H1 (cell line): Measurements from ENCODE around the gene ZNF229. TPM values are rescaled to one million over a fixed set of nuclear protein-coding genes. Genes with fewer than 3 reads are reported as not detected.
"Not testable (repeated sequence)": the region's sequence is repeated elsewhere in the genome, so short reads cannot be mapped to it uniquely, and the experiment has no call there.

Experiments used
- CTCF ChIA-PET: fragments of 300-600 bp; sonication (Branson Sonifier 250); formaldehyde crosslinking; loops from one replicate; lab custom pipeline; 2021; ENCODE audit not compliant: partially characterized antibody; lab: Charles Lee
- POLR2A ChIA-PET: fragments of 300-600 bp; sonication (Branson Sonifier 250); formaldehyde crosslinking; loops from one replicate; lab custom pipeline; 2021; ENCODE audit warnings: inconsistent platforms; ENCODE audit not compliant: partially characterized antibody; lab: Charles Lee
- DNase-seq, 2 experiments: peaks; one replicate each; pipeline versions ENCODE4 v3.0.0 to v3.0.0-alpha.2; 2010 to 2022; ENCODE audit warnings: low spot score in 2 of 2, low read depth in 1 of 2, mixed read lengths in 1 of 2
- FAIRE-seq: peaks from 2 replicates; lab custom pipeline; 2011; peaks lifted over from hg19 to GRCh38; lab: Jason Lieb, UNC
- H2AFZ ChIP-seq: 2 replicates; pipeline ENCODE4 v1.8.1; 2012; ENCODE audit warnings: low read length, inconsistent platforms
- H2AK5ac ChIP-seq: 2 replicates; pipeline ENCODE4 v1.6.1; 2013; ENCODE audit warnings: low read depth, low read length
- H2BK120ac ChIP-seq: replicated peaks from 2 replicates; pipeline ENCODE3; 2013; ENCODE audit warnings: low read depth, low read length, inconsistent platforms
- H2BK12ac ChIP-seq: 2 replicates; pipeline ENCODE4 v1.6.1; 2013; ENCODE audit warnings: low read depth, low read length
- H2BK15ac ChIP-seq: 2 replicates; pipeline ENCODE4 v1.6.1; 2013; ENCODE audit warnings: low read length
- H2BK20ac ChIP-seq: 2 replicates; pipeline ENCODE4 v1.6.1; 2013; ENCODE audit warnings: low read length
- H2BK5ac ChIP-seq: 2 replicates; pipeline ENCODE4 v1.6.1; 2013; ENCODE audit warnings: low read depth, low read length
- H3K14ac ChIP-seq: 2 replicates; pipeline ENCODE4 v1.6.1; 2013; ENCODE audit warnings: inconsistent platforms; ENCODE audit not compliant: insufficient read length
- H3K18ac ChIP-seq: 2 replicates; pipeline ENCODE4 v1.6.1; 2013; ENCODE audit warnings: low read length; ENCODE audit errors: extremely low read depth
- H3K23ac ChIP-seq: 2 replicates; pipeline ENCODE4 v1.6.1; 2013; ENCODE audit warnings: inconsistent platforms; ENCODE audit not compliant: insufficient read length
- H3K23me2 ChIP-seq: 2 replicates; pipeline ENCODE4 v1.6.1; 2013; ENCODE audit warnings: low read depth, low read length
- H3K27ac ChIP-seq: 2 replicates; pipeline ENCODE4 v1.6.1; 2011; ENCODE audit warnings: low read depth, low read length, inconsistent platforms
- H3K27me3 ChIP-seq, 4 experiments: replicated peaks in 1 of 4; 1 replicate in 1 of 4; 2 replicates in 3 of 4; pipeline versions ENCODE4 v1.6.1 to v1.8.1; 2011 to 2013; ENCODE audit warnings: low read length in 3 of 4, mild to moderate bottlenecking in 3 of 4, inconsistent platforms in 2 of 4, mixed read lengths in 2 of 4, moderate library complexity in 1 of 4; ENCODE audit not compliant: control insufficient read depth in 3 of 4, insufficient read depth in 3 of 4; ENCODE audit errors: extremely low read depth in 1 of 4
- H3K36me3 ChIP-seq, 4 experiments: 2 replicates each; pipeline versions ENCODE4 v1.6.1 to v1.8.1; 2011 to 2013; ENCODE audit warnings: mild to moderate bottlenecking in 4 of 4, low read length in 3 of 4, moderate library complexity in 2 of 4, control low read depth in 1 of 4, inconsistent platforms in 1 of 4; ENCODE audit not compliant: insufficient read depth in 4 of 4, control insufficient read depth in 2 of 4
- H3K4ac ChIP-seq: replicated peaks from 2 replicates; pipeline ENCODE3; 2013; ENCODE audit warnings: low read length, low read depth, mixed read lengths, inconsistent platforms; ENCODE audit not compliant: insufficient read length
- H3K4me1 ChIP-seq, 4 experiments: replicated peaks in 1 of 4; 1 replicate in 1 of 4; 2 replicates in 3 of 4; pipeline versions ENCODE4 v1.6.1 to v1.8.1; 2011 to 2013; ENCODE audit warnings: low read length in 3 of 4, inconsistent platforms in 2 of 4, mixed read lengths in 1 of 4; ENCODE audit not compliant: insufficient read depth in 4 of 4, control insufficient read depth in 3 of 4
- H3K4me2 ChIP-seq, 2 experiments: 2 replicates each; pipeline versions ENCODE4 v1.6.1 to v1.8.1; 2011 to 2013; ENCODE audit warnings: low read depth in 2 of 2, low read length in 2 of 2, control low read depth in 1 of 2, inconsistent platforms in 1 of 2, mild to moderate bottlenecking in 1 of 2; ENCODE audit not compliant: insufficient read depth in 1 of 2
- H3K4me3 ChIP-seq, 4 experiments: fragments of 200-600, 300-600 bp in 1 of 4; sonication (generic), shearing (Covaris generic), sonication (Bioruptor Twin) in 1 of 4; 2 replicates each; pipeline versions ENCODE4 v1.5.1 to v1.8.1; 2011 to 2016; ENCODE audit warnings: low read length in 4 of 4, low read depth in 3 of 4, control low read depth in 2 of 4, inconsistent platforms in 2 of 4, mild to moderate bottlenecking in 2 of 4, mixed read lengths in 1 of 4, moderate library complexity in 1 of 4; ENCODE audit not compliant: insufficient read depth in 2 of 4; ENCODE audit errors: extremely low read depth in 1 of 4
- H3K56ac ChIP-seq: replicated peaks from 2 replicates; pipeline ENCODE3; 2013; ENCODE audit warnings: low read depth, mild to moderate bottlenecking, mixed read lengths, low read length, inconsistent platforms; ENCODE audit not compliant: insufficient read length
- H3K79me1 ChIP-seq: 2 replicates; pipeline ENCODE4 v1.6.1; 2013; ENCODE audit warnings: low read depth, low read length, control low read depth
- H3K79me2 ChIP-seq, 2 experiments: 2 replicates each; pipeline versions ENCODE4 v1.6.1 to v1.8.1; 2012 to 2013; ENCODE audit warnings: low read length in 2 of 2, mild to moderate bottlenecking in 2 of 2, inconsistent platforms in 1 of 2; ENCODE audit not compliant: insufficient read depth in 2 of 2, control insufficient read depth in 1 of 2
- H3K9ac ChIP-seq, 4 experiments: replicated peaks in 1 of 4; 1 replicate in 1 of 4; 2 replicates in 3 of 4; pipeline versions ENCODE4 v1.6.1 to v1.8.1; 2011 to 2013; ENCODE audit warnings: low read depth in 3 of 4, low read length in 3 of 4, control low read depth in 2 of 4, mild to moderate bottlenecking in 2 of 4, moderate library complexity in 2 of 4, inconsistent platforms in 1 of 4; ENCODE audit errors: extremely low read depth in 1 of 4
- H3K9me3 ChIP-seq, 2 experiments: 2 replicates each; pipeline versions ENCODE4 v1.6.1 to v1.8.1; 2012 to 2013; ENCODE audit warnings: mild to moderate bottlenecking in 2 of 2, moderate library complexity in 2 of 2, control low read depth in 1 of 2, inconsistent platforms in 1 of 2, low read depth in 1 of 2, low read length in 1 of 2, mixed read lengths in 1 of 2; ENCODE audit not compliant: insufficient read depth in 2 of 2
- H4K20me1 ChIP-seq, 2 experiments: replicated peaks in 1 of 2; 2 replicates each; pipeline versions ENCODE3 to v1.8.1; 2011 to 2013; ENCODE audit warnings: inconsistent platforms in 2 of 2, low read length in 2 of 2, mild to moderate bottlenecking in 1 of 2; ENCODE audit not compliant: insufficient read depth in 2 of 2, control insufficient read depth in 1 of 2
- H4K5ac ChIP-seq: 2 replicates; pipeline ENCODE4 v1.6.1; 2013; ENCODE audit warnings: low read length, low read depth, mixed read lengths, inconsistent platforms; ENCODE audit not compliant: insufficient read length
- H4K8ac ChIP-seq: 2 replicates; pipeline ENCODE4 v1.8.0; 2013; ENCODE audit warnings: mild to moderate bottlenecking, moderate library complexity, low read length, inconsistent platforms; ENCODE audit not compliant: insufficient read depth; ENCODE audit errors: extremely low read depth
- H4K91ac ChIP-seq: replicated peaks from 2 replicates; pipeline ENCODE3; 2013; ENCODE audit warnings: low read length, mixed read lengths, inconsistent platforms; ENCODE audit not compliant: insufficient read length
- WGBS, 2 experiments: shearing (Covaris generic) in 1 of 2; methylation state at CpG; one replicate each; pipeline versions ENCODE4 v1.1.6 to v1.1.7; 2013 to 2015; ENCODE audit warnings: low lambda C conversion rate in 2 of 2, mixed read lengths in 2 of 2, inconsistent platforms in 1 of 2, low coverage in 1 of 2, missing lambda C conversion rate in 1 of 2; ENCODE audit not compliant: insufficient replicate concordance in 2 of 2, insufficient coverage in 1 of 2, insufficient read length in 1 of 2; ENCODE audit errors: extremely low coverage in 1 of 2, missing lambda C conversion rate in 1 of 2; 5-methylcytosine and 5-hydroxymethylcytosine counted together
- polyA plus RNA-seq, 7 experiments: library from polyadenylated mRNA; depleted of rRNA in 3 of 7; stranded (reverse) in 5 of 7; unstranded in 2 of 7; fragments of >200 nt in 5 of 7; fragments of 200-250 nt in 2 of 7; gene quantifications; 1 replicate in 5 of 7; 2 replicates in 1 of 7; 4 replicates in 1 of 7; pipeline versions ENCODE4 v1.2.1 to v1.2.3, GENCODE V29; 2011 to 2013; ENCODE audit warnings: missing spikeins in 2 of 7, mixed read lengths in 2 of 7
- total RNA-seq: library from RNA; stranded (reverse); fragmentation: NEBNext Ultra II Directional; extraction: Animal tissue kit (Norgen Biotek cat#: 25700); gene quantifications from 2 replicates; pipeline ENCODE4 v1.2.1, GENCODE V29; 2021

ZNF229 gene
- total and polyA plus RNA-seq, 2 of the 8 experiments (the other 6 are each of a cell fraction or from before 2014, with no cell fraction given): 0.74 to 3.9 TPM

- H3K9me3 ChIP-seq: peaks cover 22 to 37% of the 10 kb centered on the region in 2 experiments
- H3K27ac ChIP-seq, H2AK5ac ChIP-seq, H3K79me1 ChIP-seq, H4K91ac ChIP-seq, H2BK15ac ChIP-seq, H3K14ac ChIP-seq, H2BK12ac ChIP-seq, H3K4ac ChIP-seq, H4K20me1 ChIP-seq, H4K5ac ChIP-seq, H3K36me3 ChIP-seq, POLR2A ChIA-PET, CTCF ChIA-PET, H3K4me3 ChIP-seq, H3K23ac ChIP-seq, H3K9ac ChIP-seq, H2BK20ac ChIP-seq, H4K8ac ChIP-seq, H3K56ac ChIP-seq, H3K4me1 ChIP-seq, H2BK5ac ChIP-seq, H3K23me2 ChIP-seq, H2BK120ac ChIP-seq, H3K27me3 ChIP-seq, DNase-seq, H3K18ac ChIP-seq, H3K79me2 ChIP-seq, H3K4me2 ChIP-seq, H2AFZ ChIP-seq, FAIRE-seq: not testable (repeated sequence)
- 70% methylated on average over 3 of the region's 3 CpGs; no CpG with 5 or more reads in 1 of the 2 experiments for WGBS, 2 experiments
These were observed 14.5 kb upstream of the ZNF229 start for GRCh38 chr19:44462600-44463286.

GRCh38 chr19:44456016-44456415, 7.7 kb upstream of the ZNF229 start:
- H3K56ac ChIP-seq, H4K91ac ChIP-seq, H3K4me2 ChIP-seq, H3K79me2 ChIP-seq, H2BK12ac ChIP-seq, H2AFZ ChIP-seq, POLR2A ChIA-PET, H2BK15ac ChIP-seq, H3K23ac ChIP-seq, H2AK5ac ChIP-seq, H3K9ac ChIP-seq, H3K4me3 ChIP-seq, H3K36me3 ChIP-seq, H4K5ac ChIP-seq, DNase-seq, H3K4me1 ChIP-seq, H3K14ac ChIP-seq, H2BK120ac ChIP-seq, CTCF ChIA-PET, H4K8ac ChIP-seq, FAIRE-seq, H2BK20ac ChIP-seq, H3K27ac ChIP-seq, H2BK5ac ChIP-seq, H4K20me1 ChIP-seq, H3K79me1 ChIP-seq, H3K18ac ChIP-seq, H3K27me3 ChIP-seq, H3K23me2 ChIP-seq, H3K4ac ChIP-seq: not testable (repeated sequence)
- peaks cover 37 to 58% of the 10 kb centered on the region in 2 experiments for H3K9me3 ChIP-seq
- WGBS, 2 experiments: 100% methylated on average over 4 of the region's 13 CpGs; no CpG with 5 or more reads in 1 of the 2 experiments
